Testis (tissue), 2 donors: ENCODE measurements around the gene DIAPH2.

Experiments used
- POLR2A ChIP-seq: fragments of 450-650 bp; IDR thresholded peaks from one replicate; pipeline ENCODE4 v1.6.1; 2017; ENCODE audit warnings: antibody characterized with exemption, mild to moderate bottlenecking, moderate library complexity
- TF ChIP-seq, protein P1 (sequence below), 3 experiments: fragments of 450-650 bp in 2 of 3; fragments of 200-600 bp in 1 of 3; sonication (generic) in 1 of 3; IDR thresholded peaks; one replicate each; pipeline ENCODE4 v1.5.1; 2016 to 2019; ENCODE audit warnings: antibody characterized with exemption in 3 of 3, mild to moderate bottlenecking in 2 of 3, moderate library complexity in 1 of 3

- TF ChIP-seq, protein P1, sequence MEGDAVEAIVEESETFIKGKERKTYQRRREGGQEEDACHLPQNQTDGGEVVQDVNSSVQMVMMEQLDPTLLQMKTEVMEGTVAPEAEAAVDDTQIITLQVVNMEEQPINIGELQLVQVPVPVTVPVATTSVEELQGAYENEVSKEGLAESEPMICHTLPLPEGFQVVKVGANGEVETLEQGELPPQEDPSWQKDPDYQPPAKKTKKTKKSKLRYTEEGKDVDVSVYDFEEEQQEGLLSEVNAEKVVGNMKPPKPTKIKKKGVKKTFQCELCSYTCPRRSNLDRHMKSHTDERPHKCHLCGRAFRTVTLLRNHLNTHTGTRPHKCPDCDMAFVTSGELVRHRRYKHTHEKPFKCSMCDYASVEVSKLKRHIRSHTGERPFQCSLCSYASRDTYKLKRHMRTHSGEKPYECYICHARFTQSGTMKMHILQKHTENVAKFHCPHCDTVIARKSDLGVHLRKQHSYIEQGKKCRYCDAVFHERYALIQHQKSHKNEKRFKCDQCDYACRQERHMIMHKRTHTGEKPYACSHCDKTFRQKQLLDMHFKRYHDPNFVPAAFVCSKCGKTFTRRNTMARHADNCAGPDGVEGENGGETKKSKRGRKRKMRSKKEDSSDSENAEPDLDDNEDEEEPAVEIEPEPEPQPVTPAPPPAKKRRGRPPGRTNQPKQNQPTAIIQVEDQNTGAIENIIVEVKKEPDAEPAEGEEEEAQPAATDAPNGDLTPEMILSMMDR (IDR thresholded peaks at IDR 0.05): no peak
- TF ChIP-seq POLR2A: no peak
Observed at GRCh38 chrX:97030463-97030862, 345.8 kb downstream of the DIAPH2 start.
